ENCODE results near the gene NOTCH4.
"Not testable (repeated sequence)": the region's sequence is repeated elsewhere in the genome, so short reads cannot be mapped to it uniquely, and the experiment has no call there.

The NOTCH4 gene

DNA sequence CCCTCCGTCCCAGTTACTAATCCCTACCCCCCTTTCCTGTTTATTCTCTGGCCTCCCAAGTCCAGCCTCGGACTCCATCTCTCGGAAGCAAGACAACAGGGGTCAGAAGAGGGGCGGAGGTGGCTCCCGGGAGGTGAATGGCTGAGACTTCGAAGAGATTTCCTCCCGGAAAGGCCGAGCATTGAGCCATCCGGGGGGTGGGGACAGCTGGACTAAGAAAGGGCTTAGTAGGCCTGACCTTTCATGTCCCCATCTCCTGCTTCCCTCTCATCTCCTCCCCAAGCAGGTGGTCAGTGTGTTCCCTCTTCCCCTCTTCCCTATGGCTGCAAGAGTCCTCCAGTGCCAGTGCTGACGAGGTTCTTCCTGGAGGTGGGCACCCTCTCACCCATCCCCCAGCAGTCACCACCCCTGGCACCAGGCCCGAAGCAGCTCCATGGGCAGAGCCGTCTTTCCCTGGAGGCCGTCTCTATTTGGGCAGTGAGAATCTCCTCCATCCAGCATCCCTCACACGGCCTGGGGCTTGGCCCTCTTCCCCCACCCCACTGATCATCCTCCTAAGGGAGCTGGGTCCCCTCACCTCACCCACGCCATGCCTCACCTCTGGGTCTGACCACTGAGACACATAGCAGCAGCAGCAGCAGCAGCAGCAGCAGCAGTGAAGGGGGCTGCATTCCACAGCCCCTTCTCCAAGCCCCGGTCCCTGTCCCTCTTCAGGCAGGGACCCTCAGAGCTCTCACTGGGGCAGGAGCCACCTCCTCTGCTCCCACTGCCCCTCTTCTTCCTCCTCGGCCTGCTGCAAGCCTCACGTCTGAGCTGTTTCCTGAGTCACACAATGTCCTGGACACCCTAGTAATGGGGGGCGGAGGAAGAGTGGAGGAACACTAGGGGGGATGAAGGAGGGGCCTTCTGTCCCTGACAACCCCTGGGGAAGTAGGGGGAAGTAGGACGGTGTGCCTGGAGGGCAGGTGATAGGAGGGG, at the start of gene NOTCH4:
Gene NOTCH4 (minus strand): TSS at position 810 of the 978 bp plus-strand sequence. CDS start 139 bp downstream, at position 671.
- no peak within 1 kb of the TSS for H3K27ac Mint-ChIP-seq
- H3K4me1 Mint-ChIP-seq (ENCODE audit: low read depth), result peaks cover 13% of the 10 kb centered on the region
- H3K9me3 Mint-ChIP-seq (ENCODE audit: low read depth), result no peaks in the 10 kb centered on the region
- H3K36me3 Mint-ChIP-seq, result no peaks in the 10 kb centered on the region
- no peak within 1 kb of the TSS for H3K4me3 Mint-ChIP-seq
- no peaks in the 10 kb centered on the region for H3K27me3 Mint-ChIP-seq

DNA sequence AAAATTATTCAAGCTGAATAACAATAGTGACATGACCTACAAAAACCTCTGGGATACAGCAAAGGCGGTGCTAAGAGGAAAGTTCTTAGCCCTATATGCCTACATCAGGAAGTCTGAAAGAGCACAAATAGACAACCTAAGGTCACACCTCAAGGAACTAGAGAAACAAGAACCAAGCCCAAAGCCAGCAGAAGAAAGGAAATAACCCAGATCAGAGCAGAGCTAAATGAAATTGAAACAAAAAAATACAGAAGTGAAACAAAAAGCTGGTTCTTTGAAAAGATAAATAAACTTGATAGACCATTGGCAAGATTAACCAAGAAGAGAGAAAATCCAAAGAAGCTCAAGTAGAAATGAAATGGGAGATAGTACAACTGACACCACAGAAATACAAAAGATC, 47.6 kb upstream of the NOTCH4 start:
- Mint-ChIP-seq H3K4me3 (peak overlapping the region; percentile 17), H3K27ac (peak overlapping the region; percentile 46), H3K4me1 (ENCODE audit: low read depth) (peaks cover 20% of the 10 kb centered on the region), H3K9me3 (ENCODE audit: low read depth) (no peaks in the 10 kb centered on the region), H3K36me3 (no peaks in the 10 kb centered on the region), H3K27me3 (peaks cover 2% of the 10 kb centered on the region)

DNA sequence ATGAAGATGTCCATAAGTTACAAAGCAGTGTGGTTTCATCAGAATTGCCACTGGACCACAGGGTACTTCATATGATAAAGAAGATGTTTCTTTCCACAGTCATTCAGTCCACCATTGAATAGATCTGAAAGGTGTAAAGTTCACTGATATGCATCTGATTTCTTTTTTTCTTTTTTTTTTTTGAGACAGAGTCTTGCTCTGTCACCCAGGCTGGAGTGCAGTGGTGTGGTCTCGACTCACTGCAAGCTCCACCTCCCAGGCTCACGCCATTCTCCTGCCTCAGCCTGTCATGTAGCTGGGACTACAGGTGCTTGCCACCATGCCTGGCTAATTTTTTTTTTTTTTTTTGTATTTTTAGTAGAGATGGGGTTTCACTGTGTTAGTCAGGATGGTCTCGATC, 44.6 kb upstream of the NOTCH4 start:
- not testable (repeated sequence) for H3K36me3 Mint-ChIP-seq; H3K27ac Mint-ChIP-seq; H3K27me3 Mint-ChIP-seq; H3K4me3 Mint-ChIP-seq; H3K9me3 Mint-ChIP-seq (ENCODE audit: low read depth)
- H3K4me1 Mint-ChIP-seq (ENCODE audit: low read depth), result peaks cover 18% of the 10 kb centered on the region

DNA sequence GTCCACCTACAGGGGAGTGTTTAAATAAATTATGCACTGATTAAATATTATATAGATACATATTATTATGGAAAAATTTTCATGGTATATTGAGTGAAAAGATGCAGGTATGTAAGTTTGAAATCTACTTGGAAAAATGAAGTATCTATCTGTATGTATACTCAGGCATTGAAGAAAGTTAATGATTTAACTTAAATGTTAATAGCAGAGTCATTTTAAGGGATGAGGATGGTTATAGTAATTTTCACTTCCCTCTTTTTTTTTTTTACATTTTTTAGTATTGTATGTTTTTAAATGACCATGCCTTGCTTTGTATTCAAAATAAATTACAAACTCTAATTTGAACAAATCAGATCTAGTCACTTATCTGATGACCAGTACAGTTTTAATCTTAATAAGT, 43.2 kb upstream of the NOTCH4 start:
- peaks cover 14% of the 10 kb centered on the region for H3K4me1 Mint-ChIP-seq (ENCODE audit: low read depth)
- H3K27ac Mint-ChIP-seq, result no peak overlapping the region
- peaks cover under 1% of the 10 kb centered on the region for H3K36me3 Mint-ChIP-seq
- H3K27me3 Mint-ChIP-seq, result no peaks in the 10 kb centered on the region
- H3K9me3 Mint-ChIP-seq (ENCODE audit: low read depth), result no peaks in the 10 kb centered on the region
- H3K4me3 Mint-ChIP-seq, result no peak overlapping the region

DNA sequence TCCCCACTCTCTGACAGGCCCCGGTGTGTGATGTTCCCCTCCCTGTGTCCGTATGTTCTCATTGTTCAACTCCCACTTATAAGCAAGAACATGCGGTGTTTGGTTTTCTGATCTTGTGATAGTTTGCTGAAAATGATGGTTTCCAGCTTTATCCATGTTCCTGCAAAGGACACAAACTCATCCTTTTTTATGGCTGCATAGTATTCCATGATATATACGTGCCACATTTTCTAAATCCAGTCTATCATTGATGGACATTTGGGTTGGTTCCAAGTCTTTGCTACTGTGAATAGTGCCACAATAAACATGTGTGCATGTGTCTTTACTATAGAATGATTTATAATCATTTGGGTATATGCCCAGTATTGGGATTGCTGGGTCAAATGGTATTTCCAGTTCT, 33.4 kb upstream of the NOTCH4 start:
- H3K4me3 Mint-ChIP-seq; H3K27ac Mint-ChIP-seq; H3K27me3 Mint-ChIP-seq; H3K36me3 Mint-ChIP-seq; H3K9me3 Mint-ChIP-seq (ENCODE audit: low read depth): not testable (repeated sequence)
- peaks cover 25% of the 10 kb centered on the region for H3K4me1 Mint-ChIP-seq (ENCODE audit: low read depth)

DNA sequence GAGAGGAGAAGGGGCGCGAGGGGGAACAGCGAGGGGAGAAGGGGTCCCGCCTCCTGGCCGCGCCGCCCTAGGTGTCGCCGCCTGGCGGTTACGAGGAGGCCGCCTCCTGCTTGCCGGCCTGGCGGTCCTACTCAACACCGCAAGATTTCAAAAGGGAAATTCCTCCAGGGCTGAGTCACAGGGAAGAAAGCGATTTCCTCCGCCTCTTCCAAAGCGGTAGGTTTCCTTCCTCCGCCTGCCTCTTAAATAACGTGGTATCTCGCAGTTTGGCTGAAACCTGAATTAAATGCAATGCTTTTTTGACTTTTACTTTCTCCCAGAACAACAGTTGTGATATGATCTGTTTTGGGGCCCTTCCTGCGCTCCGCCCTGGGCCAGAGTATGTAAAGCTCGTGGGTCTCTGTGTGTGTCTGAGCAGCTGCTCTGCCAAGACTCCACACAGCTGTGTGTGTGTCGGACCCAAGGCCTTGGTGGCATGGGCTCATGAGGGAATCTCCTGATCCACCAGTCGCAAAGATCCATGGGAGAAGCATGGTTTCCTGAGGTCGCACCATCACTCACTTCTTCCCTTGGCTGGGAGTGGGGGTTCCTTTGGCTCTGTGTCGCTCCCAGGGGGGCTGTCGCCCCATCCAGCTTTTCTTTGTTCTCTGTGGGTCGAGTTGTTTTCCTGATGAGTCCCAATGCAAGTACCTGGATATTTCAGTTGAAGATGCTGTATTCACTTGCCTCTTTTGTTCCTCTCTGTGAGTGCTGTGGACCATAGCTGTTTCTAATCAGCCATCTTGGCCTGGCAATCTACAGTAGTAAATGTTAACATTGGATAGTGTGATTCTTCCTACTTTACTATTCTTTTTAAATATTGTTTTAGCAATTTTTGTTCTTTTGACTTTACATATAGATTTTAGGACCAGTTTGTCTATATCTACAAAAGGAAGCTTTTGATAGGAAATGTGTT, 31.6 kb upstream of the NOTCH4 start:
- Mint-ChIP-seq H3K36me3 (no peaks in the 10 kb centered on the region), H3K27ac (peak overlapping the region; percentile 85), H3K4me1 (ENCODE audit: low read depth) (peaks cover 28% of the 10 kb centered on the region), H3K4me3 (peak overlapping the region; percentile 72), H3K27me3 (no peaks in the 10 kb centered on the region), H3K9me3 (ENCODE audit: low read depth) (no peaks in the 10 kb centered on the region)

DNA sequence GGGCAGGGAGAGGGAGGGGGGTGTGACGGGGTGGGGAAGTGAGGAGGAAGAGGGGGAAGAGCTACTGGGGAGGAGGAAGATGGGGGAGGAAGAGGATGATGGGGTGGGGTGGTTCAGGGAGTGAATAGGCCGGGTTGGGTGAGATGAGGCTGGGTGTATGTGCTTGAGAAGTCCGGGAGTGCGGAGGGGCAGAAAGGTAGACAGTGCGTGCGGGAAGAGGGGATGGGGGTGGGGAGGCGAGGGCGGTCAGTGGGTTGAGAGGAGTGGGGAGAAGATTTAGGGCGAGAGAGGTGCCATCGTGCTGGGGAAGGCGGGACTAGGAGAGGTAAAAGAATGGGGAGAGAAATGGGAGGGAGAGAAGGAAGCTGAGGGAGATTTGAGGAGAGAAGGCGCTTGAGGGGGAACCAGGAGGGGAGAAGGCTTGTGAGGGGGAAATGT, 30.9 kb upstream of the NOTCH4 start:
- Mint-ChIP-seq H3K27ac (no peak overlapping the region), H3K27me3 (no peaks in the 10 kb centered on the region), H3K4me3 (peak overlapping the region; percentile 72)

DNA sequence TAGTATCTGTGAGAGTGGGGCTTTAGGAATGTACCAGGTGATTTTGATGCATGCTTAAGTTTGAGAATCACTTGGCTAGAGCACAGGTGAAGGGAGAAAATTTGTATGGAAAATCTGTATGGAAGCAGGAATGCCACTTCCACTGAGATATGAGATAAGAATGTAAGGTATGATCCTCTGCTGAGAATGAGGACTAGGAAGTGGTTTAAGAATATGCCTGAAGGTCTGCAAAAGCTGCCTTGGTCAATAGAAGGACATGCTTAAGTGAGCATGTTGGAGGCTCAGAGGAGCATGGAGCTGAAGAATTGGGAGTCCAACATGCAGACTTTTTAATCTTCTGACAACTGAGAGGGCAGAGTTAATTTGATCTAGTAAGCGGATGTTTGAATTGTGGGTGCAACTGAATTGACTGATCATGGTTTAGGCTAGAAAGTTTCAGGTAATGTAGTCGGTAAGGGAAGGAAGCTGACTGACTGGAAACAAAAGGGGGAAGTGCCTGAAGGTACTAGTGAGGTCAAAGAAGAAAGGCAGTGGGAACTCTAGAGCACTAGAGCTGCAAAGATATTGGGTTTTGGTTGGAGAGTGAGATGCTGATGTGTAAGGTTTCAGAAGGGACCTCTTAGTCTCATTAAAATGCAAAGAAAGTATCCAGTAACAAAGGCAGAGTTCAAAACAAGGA, 28.6 kb upstream of the NOTCH4 start:
- Mint-ChIP-seq H3K4me3 (no peak overlapping the region), H3K4me1 (ENCODE audit: low read depth) (peaks cover 28% of the 10 kb centered on the region), H3K9me3 (ENCODE audit: low read depth) (no peaks in the 10 kb centered on the region), H3K27ac (peak overlapping the region; percentile 47), H3K36me3 (no peaks in the 10 kb centered on the region), H3K27me3 (no peaks in the 10 kb centered on the region)

More for the DNA sequence above, 30.9 kb upstream of the NOTCH4 start:
- Mint-ChIP-seq H3K36me3 (no peaks in the 10 kb centered on the region), H3K9me3 (ENCODE audit: low read depth) (no peaks in the 10 kb centered on the region), H3K4me1 (ENCODE audit: low read depth) (peaks cover 28% of the 10 kb centered on the region)

DNA sequence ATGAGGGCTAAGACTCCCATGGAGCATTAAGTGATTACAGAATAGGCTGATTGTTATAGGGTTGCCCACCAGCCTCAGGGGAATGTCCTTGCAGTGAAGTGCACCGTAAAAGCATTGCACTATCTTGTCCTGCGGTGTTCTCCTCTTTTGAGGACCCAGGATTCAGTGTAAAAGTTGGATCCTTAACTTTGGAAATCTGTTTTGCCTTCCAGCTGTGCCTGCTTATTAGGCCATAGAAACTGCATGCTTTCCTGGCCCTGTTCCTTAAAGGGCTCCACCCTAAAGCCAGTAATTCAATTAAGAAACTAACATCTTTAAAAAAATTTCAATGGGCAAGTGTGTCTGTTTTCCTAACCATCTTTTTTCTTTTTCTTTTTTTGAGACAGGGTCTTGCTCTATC, 25.4 kb upstream of the NOTCH4 start:
- no peaks in the 10 kb centered on the region for H3K9me3 Mint-ChIP-seq (ENCODE audit: low read depth)
- no peaks in the 10 kb centered on the region for H3K27me3 Mint-ChIP-seq
- peaks cover 24% of the 10 kb centered on the region for H3K4me1 Mint-ChIP-seq (ENCODE audit: low read depth)
- H3K4me3 Mint-ChIP-seq, result no peak overlapping the region
- H3K27ac Mint-ChIP-seq, result no peak overlapping the region
- H3K36me3 Mint-ChIP-seq, result no peaks in the 10 kb centered on the region

DNA sequence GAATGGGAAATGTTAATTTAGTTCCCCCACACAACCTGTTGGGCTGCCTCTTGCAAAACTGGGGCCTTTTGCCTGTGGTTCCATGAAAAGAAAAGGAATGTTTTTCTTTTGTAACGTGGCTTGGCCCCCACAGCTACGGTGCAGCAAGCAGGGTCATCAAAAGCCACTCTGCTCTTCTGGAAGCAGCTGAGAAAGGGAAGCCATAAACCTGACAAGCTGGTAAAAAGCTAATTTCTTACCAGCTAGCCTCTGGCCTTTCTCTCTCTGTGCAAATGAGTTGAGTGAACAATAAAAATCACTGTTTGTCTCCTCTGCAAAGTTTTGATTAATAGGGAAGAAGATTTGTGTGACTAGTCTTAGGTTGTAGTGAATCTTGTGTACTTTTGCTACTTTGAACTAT, 23.5 kb upstream of the NOTCH4 start:
- no peaks in the 10 kb centered on the region for H3K27me3 Mint-ChIP-seq
- H3K4me3 Mint-ChIP-seq, result no peak overlapping the region
- no peak overlapping the region for H3K27ac Mint-ChIP-seq
- H3K36me3 Mint-ChIP-seq, result no peaks in the 10 kb centered on the region
- peaks cover 12% of the 10 kb centered on the region for H3K4me1 Mint-ChIP-seq (ENCODE audit: low read depth)
- H3K9me3 Mint-ChIP-seq (ENCODE audit: low read depth), result no peaks in the 10 kb centered on the region

DNA sequence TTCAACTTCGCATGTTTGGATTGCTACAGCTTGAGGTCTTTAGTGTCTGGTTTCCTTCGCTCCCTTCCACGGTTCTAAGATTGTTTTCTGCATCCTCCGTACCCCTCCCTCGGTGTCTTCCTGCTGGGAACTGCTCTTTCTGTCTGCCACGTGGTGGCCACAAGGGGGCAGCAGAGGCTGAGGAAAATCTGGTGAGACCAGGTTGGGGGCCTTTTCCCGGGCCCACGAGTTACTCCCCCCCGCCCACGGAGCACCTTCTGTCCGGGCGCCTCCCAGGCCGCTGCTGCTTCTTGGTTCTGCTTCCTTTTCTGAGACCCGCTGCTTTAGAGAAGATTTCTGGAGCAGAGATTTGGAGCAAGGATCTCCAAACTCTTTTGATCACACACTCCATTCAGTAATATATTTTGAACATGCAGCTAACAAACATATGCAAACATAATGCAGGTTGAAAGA, 21.1 kb upstream of the NOTCH4 start:
- H3K4me1 Mint-ChIP-seq (ENCODE audit: low read depth), result peaks cover 9% of the 10 kb centered on the region
- no peaks in the 10 kb centered on the region for H3K36me3 Mint-ChIP-seq
- no peaks in the 10 kb centered on the region for H3K9me3 Mint-ChIP-seq (ENCODE audit: low read depth)
- no peaks in the 10 kb centered on the region for H3K27me3 Mint-ChIP-seq
- H3K27ac Mint-ChIP-seq, result no peak overlapping the region
- peak overlapping the region; percentile 36 for H3K4me3 Mint-ChIP-seq

DNA sequence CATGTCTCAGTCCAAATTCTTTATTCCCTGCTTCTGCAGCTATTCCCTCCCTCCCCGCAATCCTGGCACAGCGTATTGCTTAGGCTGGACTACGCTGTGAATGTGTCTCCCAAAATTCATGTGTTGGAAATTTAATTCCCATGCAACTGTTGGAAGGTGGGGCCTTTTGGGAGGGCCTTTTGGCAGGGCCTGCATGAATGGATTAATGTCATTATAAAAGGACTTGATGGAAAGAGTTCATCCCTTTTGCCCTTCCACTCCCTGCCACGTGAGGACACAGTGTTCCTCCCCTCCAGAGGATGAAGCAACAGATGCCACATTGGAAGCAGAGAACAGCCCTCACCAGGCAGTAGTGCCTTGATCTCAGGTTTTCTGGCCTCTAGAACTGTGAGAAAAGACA, 20.4 kb upstream of the NOTCH4 start:
- no peaks in the 10 kb centered on the region for H3K9me3 Mint-ChIP-seq (ENCODE audit: low read depth)
- no peaks in the 10 kb centered on the region for H3K27me3 Mint-ChIP-seq
- H3K27ac Mint-ChIP-seq, result no peak overlapping the region
- H3K36me3 Mint-ChIP-seq, result no peaks in the 10 kb centered on the region
- no peak overlapping the region for H3K4me3 Mint-ChIP-seq
- peaks cover 9% of the 10 kb centered on the region for H3K4me1 Mint-ChIP-seq (ENCODE audit: low read depth)

DNA sequence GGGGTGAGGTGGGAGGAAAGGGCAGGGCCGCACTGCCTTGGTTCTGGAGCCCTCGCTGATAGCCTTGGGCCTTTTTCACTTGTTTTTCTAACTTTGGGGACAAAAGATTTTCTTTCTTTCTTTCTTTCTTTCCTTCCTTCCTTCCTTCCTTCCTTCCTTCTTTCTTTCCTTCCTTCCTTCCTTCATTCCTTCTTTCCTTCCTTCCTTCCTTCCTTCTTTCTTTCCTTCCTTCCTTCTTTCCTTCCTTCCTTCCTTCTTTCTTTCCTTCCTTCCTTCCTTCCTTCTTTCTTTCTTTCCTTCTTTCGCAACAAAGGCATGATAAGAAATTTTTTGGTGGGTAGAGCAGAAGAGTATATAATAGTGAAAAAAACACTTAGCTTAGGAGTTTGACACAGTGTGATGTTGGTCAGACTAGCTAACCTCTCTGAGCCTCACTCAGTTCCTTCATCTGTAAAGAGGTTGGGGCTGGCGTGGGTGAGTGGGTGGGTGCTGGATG, 18.5 kb upstream of the NOTCH4 start:
- not testable (repeated sequence) for H3K27ac Mint-ChIP-seq; H3K4me3 Mint-ChIP-seq; H3K27me3 Mint-ChIP-seq; H3K36me3 Mint-ChIP-seq; H3K9me3 Mint-ChIP-seq (ENCODE audit: low read depth); H3K4me1 Mint-ChIP-seq (ENCODE audit: low read depth)

DNA sequence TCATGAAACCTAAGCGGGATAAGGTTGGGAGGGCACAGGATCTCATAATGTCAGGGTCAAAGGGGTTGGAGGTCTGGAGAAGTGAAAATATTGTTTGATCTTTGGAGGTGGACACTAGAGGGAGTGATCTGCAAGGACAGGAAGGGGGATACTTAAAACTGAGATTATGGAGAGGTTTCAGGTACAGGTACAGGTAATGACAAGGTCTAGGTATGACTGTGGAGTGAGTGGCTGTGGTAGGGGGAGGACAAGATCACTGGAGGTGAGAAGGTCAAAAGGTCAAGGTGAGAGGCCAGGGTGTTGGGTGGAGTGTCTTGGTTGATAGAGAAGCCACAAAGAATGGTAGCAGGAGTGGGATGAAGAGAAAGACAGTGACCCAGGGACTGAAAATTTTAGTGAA, 16.8 kb upstream of the NOTCH4 start:
- H3K27ac Mint-ChIP-seq, result no peak overlapping the region
- H3K36me3 Mint-ChIP-seq, result no peaks in the 10 kb centered on the region
- peaks cover 9% of the 10 kb centered on the region for H3K4me1 Mint-ChIP-seq (ENCODE audit: low read depth)
- no peak overlapping the region for H3K4me3 Mint-ChIP-seq
- no peaks in the 10 kb centered on the region for H3K27me3 Mint-ChIP-seq
- H3K9me3 Mint-ChIP-seq (ENCODE audit: low read depth), result no peaks in the 10 kb centered on the region
